Mesendoderm (in vitro differentiated cells): ENCODE data around the gene TENM4.

Experiments
- DNase-seq: peaks from one replicate; pipeline ENCODE4 v3.0.0; 2013
- H2AK5ac ChIP-seq: 2 replicates; pipeline ENCODE4 v1.6.1; 2013; ENCODE audit warnings: low read length, inconsistent platforms
- H2BK120ac ChIP-seq: 2 replicates; pipeline ENCODE4 v1.6.1; 2013; ENCODE audit warnings: low read depth, mild to moderate bottlenecking, low read length, moderate library complexity, mixed read lengths
- H2BK15ac ChIP-seq: replicated peaks from 2 replicates; pipeline ENCODE4 v1.6.1; 2013; ENCODE audit warnings: low read depth, mild to moderate bottlenecking, moderate library complexity
- H2BK5ac ChIP-seq: 2 replicates; pipeline ENCODE4 v1.6.1; 2013; ENCODE audit warnings: low read length, inconsistent platforms
- H3K18ac ChIP-seq: 2 replicates; pipeline ENCODE4 v1.6.1; 2013; ENCODE audit warnings: mild to moderate bottlenecking, low read length, mixed read lengths
- H3K23ac ChIP-seq: one replicate; pipeline ENCODE4 v1.6.1; 2013; ENCODE audit warnings: low read length
- H3K27ac ChIP-seq: 2 replicates; pipeline ENCODE4 v1.5.1; 2013; ENCODE audit warnings: low read depth, mild to moderate bottlenecking, inconsistent platforms, low read length, moderate library complexity
- H3K27me3 ChIP-seq: 2 replicates; pipeline ENCODE4 v1.6.1; 2013; ENCODE audit warnings: low read length, control low read depth, mild to moderate bottlenecking, inconsistent platforms; ENCODE audit not compliant: insufficient read depth, poor library complexity
- H3K36me3 ChIP-seq: 2 replicates; pipeline ENCODE4 v1.6.1; 2013; ENCODE audit warnings: low read length, inconsistent platforms; ENCODE audit not compliant: control insufficient read depth, insufficient read depth
- H3K4ac ChIP-seq: one replicate; pipeline ENCODE4 v1.6.1; 2013; ENCODE audit warnings: low read depth, mild to moderate bottlenecking, low read length, moderate library complexity
- H3K4me1 ChIP-seq: 2 replicates; pipeline ENCODE4 v1.6.1; 2013; ENCODE audit warnings: low read depth, low read length, inconsistent platforms; ENCODE audit not compliant: control insufficient read depth
- H3K4me2 ChIP-seq: 2 replicates; pipeline ENCODE4 v1.6.1; 2013; ENCODE audit warnings: low read length
- H3K4me3 ChIP-seq: 2 replicates; pipeline ENCODE4 v1.5.1; 2013; ENCODE audit warnings: mild to moderate bottlenecking, low read length
- H3K56ac ChIP-seq: one replicate; pipeline ENCODE4 v1.6.1; 2013; ENCODE audit warnings: low read length
- H3K79me1 ChIP-seq: 2 replicates; pipeline ENCODE4 v1.6.1; 2013; ENCODE audit warnings: low read length, inconsistent platforms
- H3K79me2 ChIP-seq: 2 replicates; pipeline ENCODE4 v1.6.1; 2013; ENCODE audit warnings: mild to moderate bottlenecking, low read length; ENCODE audit not compliant: control insufficient read depth, insufficient read depth
- H3K9ac ChIP-seq: 2 replicates; pipeline ENCODE4 v1.6.1; 2013; ENCODE audit warnings: low read length, inconsistent platforms
- H4K5ac ChIP-seq: one replicate; pipeline ENCODE4 v1.6.1; 2013; ENCODE audit warnings: low read length
- H4K8ac ChIP-seq: one replicate; pipeline ENCODE4 v1.6.1; 2013; ENCODE audit warnings: low read depth, mild to moderate bottlenecking, control low read depth, low read length, moderate library complexity
- WGBS: extraction: QIAGEN DNeasy Blood & Tissue Kit; methylation state at CpG from one replicate; pipeline ENCODE4 v1.1.7; 2013; ENCODE audit warnings: low lambda C conversion rate, missing lambda C conversion rate; ENCODE audit not compliant: insufficient coverage; ENCODE audit errors: extremely low coverage; 5-methylcytosine and 5-hydroxymethylcytosine counted together

The TENM4 gene

DNA sequence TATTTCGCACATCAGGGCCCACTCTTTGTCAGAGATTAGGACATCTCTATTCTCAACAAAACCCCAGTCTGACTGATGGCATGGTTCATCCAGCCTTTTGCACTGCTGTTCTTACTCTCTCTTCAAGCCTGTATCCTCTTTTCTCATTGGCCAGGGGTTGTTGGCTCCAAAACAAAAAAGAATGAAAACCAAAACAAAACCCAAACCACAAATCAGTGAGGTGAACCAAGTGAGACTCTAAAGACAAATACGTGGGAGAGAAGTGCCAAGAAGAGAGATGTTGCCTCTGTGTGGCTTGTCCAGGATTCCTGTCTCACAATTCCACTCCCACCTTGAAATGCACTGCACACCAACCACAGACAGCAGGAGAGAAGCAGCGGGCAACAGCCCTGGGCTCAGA is 587.3 kb downstream of the TENM4 start:
- Histone ChIP-seq H2BK5ac (no peak overlapping the region), H2BK120ac (no peak overlapping the region), H3K9ac (no peak overlapping the region), H4K8ac (no peak overlapping the region), H3K56ac (no peak overlapping the region), H3K18ac (no peak overlapping the region), H3K79me2 (no peaks in the 10 kb centered on the region), H3K4me2 (no peak overlapping the region), H3K27ac (no peak overlapping the region), H3K4me3 (no peak overlapping the region), H3K4ac (no peak overlapping the region), H2BK15ac (no peak overlapping the region), H3K79me1 (no peaks in the 10 kb centered on the region), H3K36me3 (no peaks in the 10 kb centered on the region), H2AK5ac (no peak overlapping the region), H3K4me1 (peaks cover 4% of the 10 kb centered on the region), H4K5ac (no peak overlapping the region), H3K23ac (no peak overlapping the region), H3K27me3 (no peaks in the 10 kb centered on the region)
- DNase-seq, result no peak
- WGBS, result no CpG with 5 or more reads among the region's 3 CpGs

DNA sequence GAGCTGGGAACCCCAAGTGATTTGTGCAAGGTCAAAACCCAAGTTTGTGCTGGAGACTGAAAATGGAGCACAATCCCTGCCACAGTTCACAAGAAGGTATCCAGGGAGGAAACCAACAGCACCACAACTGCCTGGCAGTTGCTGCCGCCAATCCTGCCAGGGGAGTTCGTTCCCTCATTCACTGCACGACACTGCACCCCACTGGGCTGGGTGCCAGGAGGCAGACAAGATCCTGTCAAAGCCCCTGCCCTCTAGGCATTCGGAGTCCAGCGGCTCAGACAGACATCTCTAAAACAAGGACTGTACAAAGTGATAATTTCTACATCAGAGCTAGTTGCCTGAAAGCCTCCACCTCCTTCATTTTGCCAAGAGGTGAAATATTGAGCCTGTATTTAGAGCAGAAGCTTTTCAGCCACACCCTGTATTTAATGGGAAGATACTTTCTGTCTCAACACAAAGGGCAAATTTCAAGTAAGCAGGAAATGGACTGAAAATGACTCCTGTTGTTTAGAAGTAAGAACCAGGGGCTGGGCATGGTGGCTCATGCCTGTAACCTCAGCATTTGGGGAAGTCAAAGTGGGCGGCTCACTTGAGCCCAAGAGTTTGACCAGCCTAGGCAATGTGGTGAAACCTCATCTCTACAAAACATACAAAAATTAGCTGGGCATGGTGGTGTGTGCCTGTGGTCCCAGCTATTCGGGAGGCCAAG is 588.8 kb downstream of the TENM4 start:
- H3K4me3 ChIP-seq, result no peak overlapping the region
- no peak overlapping the region for H2BK15ac ChIP-seq
- no peak overlapping the region for H3K18ac ChIP-seq
- DNase-seq, result no peak
- H3K56ac ChIP-seq, result peak overlapping the region; percentile 6
- H3K4me1 ChIP-seq, result peaks cover 2% of the 10 kb centered on the region
- H3K9ac ChIP-seq, result no peak overlapping the region
- no peak overlapping the region for H3K4me2 ChIP-seq
- WGBS, result no CpG with 5 or more reads among the region's 7 CpGs
- no peak overlapping the region for H3K23ac ChIP-seq
- no peak overlapping the region for H3K4ac ChIP-seq
- no peak overlapping the region for H4K8ac ChIP-seq
- no peak overlapping the region for H4K5ac ChIP-seq
- H3K27me3 ChIP-seq, result no peaks in the 10 kb centered on the region
- H3K36me3 ChIP-seq, result no peaks in the 10 kb centered on the region
- H3K27ac ChIP-seq, result no peak overlapping the region
- H2BK120ac ChIP-seq, result no peak overlapping the region
- H2AK5ac ChIP-seq, result no peak overlapping the region
- no peaks in the 10 kb centered on the region for H3K79me1 ChIP-seq
- H2BK5ac ChIP-seq, result no peak overlapping the region
- H3K79me2 ChIP-seq, result no peaks in the 10 kb centered on the region

DNA sequence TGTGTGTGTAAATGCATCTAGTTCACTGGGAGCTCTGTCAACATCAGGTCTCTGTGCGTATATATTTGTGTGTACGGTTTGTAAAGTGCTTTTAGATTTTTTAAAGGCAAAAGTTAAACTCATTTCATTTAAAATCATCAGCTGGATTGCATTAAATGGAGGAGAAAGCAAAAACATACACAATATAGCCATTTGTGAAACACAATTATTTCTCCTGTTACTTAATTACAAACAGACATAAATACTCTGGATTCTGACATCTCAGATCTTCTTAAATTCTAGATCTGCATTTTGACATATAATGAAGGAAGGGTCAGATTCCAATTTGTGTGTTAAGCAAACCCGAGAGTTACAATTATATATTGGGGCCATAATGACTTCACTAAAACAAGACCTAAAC is 590.8 kb downstream of the TENM4 start:
- Histone ChIP-seq H3K56ac (no peak overlapping the region), H2BK15ac (no peak overlapping the region), H3K79me2 (no peaks in the 10 kb centered on the region), H3K18ac (no peak overlapping the region), H4K8ac (no peak overlapping the region), H3K4me3 (no peak overlapping the region), H3K27ac (no peak overlapping the region), H3K4me2 (no peak overlapping the region), H3K23ac (no peak overlapping the region), H3K9ac (no peak overlapping the region), H2BK5ac (no peak overlapping the region), H3K36me3 (no peaks in the 10 kb centered on the region), H3K4ac (no peak overlapping the region), H4K5ac (no peak overlapping the region), H3K27me3 (no peaks in the 10 kb centered on the region), H3K79me1 (no peaks in the 10 kb centered on the region), H2AK5ac (no peak overlapping the region), H3K4me1 (no peaks in the 10 kb centered on the region), H2BK120ac (no peak overlapping the region)
- no peak for DNase-seq
- no CpG with 5 or more reads among the region's 3 CpGs for WGBS

DNA sequence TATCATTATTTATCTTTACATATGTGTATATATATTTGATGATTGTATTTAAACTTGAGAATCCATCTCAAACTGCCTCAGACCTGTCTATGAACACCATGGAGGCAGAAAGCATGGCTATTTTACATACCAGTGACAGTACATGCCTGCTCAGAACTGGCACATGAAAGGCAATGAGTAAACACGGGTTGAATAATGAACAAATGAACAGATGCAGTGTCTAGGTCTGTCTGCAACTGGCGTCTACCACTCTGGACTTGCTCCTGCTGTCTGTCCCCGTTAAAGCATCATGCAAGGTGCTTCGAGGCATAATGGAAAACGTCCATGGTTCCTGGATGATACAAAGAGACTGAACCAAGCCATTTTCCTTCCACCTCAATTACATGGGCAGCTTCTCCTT is 594.6 kb downstream of the TENM4 start:
- DNase-seq, result no peak
- H3K79me1 ChIP-seq, result no peaks in the 10 kb centered on the region
- no peak overlapping the region for H3K23ac ChIP-seq
- H2AK5ac ChIP-seq, result no peak overlapping the region
- no peak overlapping the region for H2BK120ac ChIP-seq
- no peak overlapping the region for H4K8ac ChIP-seq
- no peak overlapping the region for H3K56ac ChIP-seq
- no peak overlapping the region for H3K4ac ChIP-seq
- no peaks in the 10 kb centered on the region for H3K4me1 ChIP-seq
- no peak overlapping the region for H2BK15ac ChIP-seq
- H2BK5ac ChIP-seq, result no peak overlapping the region
- H3K4me2 ChIP-seq, result no peak overlapping the region
- no peak overlapping the region for H3K18ac ChIP-seq
- H3K9ac ChIP-seq, result no peak overlapping the region
- no peaks in the 10 kb centered on the region for H3K36me3 ChIP-seq
- H4K5ac ChIP-seq, result no peak overlapping the region
- WGBS, result no CpG with 5 or more reads among the region's 5 CpGs
- H3K79me2 ChIP-seq, result no peaks in the 10 kb centered on the region
- no peak overlapping the region for H3K27ac ChIP-seq
- no peak overlapping the region for H3K4me3 ChIP-seq
- no peaks in the 10 kb centered on the region for H3K27me3 ChIP-seq

DNA sequence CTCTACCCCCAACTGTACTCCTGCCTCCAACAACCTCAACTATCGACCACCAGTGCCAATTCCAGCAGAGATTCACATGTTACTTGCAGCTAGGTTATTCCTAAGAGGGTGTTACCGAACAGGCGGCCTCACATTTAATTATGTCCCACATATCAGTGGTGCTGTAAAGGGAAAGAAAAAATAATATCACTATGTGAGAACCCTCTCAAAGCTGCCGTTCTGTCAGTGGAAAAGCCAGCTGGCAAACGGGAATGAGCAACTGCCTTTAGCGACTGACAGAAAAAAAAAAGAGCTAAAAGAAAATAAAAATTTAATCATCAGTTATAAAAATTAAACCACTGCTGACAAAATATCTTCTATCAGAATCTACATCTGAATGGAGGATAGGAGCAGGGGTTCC is 595.3 kb downstream of the TENM4 start:
- H2BK5ac ChIP-seq, result no peak overlapping the region
- WGBS, result no CpG with 5 or more reads among the region's 6 CpGs
- H3K9ac ChIP-seq, result no peak overlapping the region
- no peaks in the 10 kb centered on the region for H3K79me2 ChIP-seq
- no peaks in the 10 kb centered on the region for H3K4me1 ChIP-seq
- H4K8ac ChIP-seq, result no peak overlapping the region
- H3K4me2 ChIP-seq, result no peak overlapping the region
- no peak overlapping the region for H2BK120ac ChIP-seq
- no peak overlapping the region for H3K23ac ChIP-seq
- H4K5ac ChIP-seq, result no peak overlapping the region
- no peak overlapping the region for H3K4me3 ChIP-seq
- no peak overlapping the region for H3K4ac ChIP-seq
- H3K79me1 ChIP-seq, result no peaks in the 10 kb centered on the region
- no peak overlapping the region for H3K56ac ChIP-seq
- no peak overlapping the region for H3K27ac ChIP-seq
- no peaks in the 10 kb centered on the region for H3K27me3 ChIP-seq
- no peak for DNase-seq
- H3K36me3 ChIP-seq, result no peaks in the 10 kb centered on the region
- H3K18ac ChIP-seq, result no peak overlapping the region
- H2AK5ac ChIP-seq, result no peak overlapping the region
- no peak overlapping the region for H2BK15ac ChIP-seq

DNA sequence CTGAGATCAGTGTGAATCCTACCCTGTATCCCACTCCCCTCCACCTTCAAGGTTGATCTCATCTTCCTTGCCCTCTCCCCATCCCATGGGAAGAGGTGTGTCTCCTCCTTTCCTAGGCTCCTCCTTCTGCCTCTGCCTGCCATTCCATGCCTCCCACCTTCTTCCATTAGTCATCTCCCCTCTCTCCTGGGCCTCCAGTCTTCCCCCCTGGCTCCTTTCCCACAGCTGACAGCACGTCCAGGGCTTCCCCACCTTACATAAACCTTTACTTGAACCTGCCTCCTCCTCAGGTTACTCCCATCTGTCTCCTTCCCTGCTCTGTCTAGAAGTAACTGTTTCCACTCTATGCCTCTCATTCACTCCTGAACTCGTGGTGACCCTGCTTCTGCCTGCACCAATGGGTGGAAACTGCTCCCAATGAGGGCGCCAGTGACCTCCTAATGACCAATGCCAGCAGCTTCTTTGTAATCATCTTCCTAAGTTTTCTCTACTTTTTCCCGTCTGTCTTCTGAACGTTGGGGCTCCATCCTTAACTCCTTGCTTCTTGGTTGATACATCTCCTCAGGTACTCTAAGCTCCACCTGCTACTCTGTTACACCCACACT is 599.3 kb downstream of the TENM4 start:
- no peaks in the 10 kb centered on the region for H3K36me3 ChIP-seq
- no peak overlapping the region for H3K27ac ChIP-seq
- H3K4me2 ChIP-seq, result no peak overlapping the region
- no peaks in the 10 kb centered on the region for H3K27me3 ChIP-seq
- no peak overlapping the region for H2BK5ac ChIP-seq
- no CpG with 5 or more reads among the region's 5 CpGs for WGBS
- no peak overlapping the region for H4K5ac ChIP-seq
- no peak overlapping the region for H2BK120ac ChIP-seq
- H3K9ac ChIP-seq, result no peak overlapping the region
- no peak overlapping the region for H3K18ac ChIP-seq
- H3K79me2 ChIP-seq, result no peaks in the 10 kb centered on the region
- no peak overlapping the region for H2BK15ac ChIP-seq
- H3K23ac ChIP-seq, result no peak overlapping the region
- no peak overlapping the region for H3K4ac ChIP-seq
- no peak overlapping the region for H3K4me3 ChIP-seq
- no peak overlapping the region for H2AK5ac ChIP-seq
- H3K4me1 ChIP-seq, result no peaks in the 10 kb centered on the region
- H4K8ac ChIP-seq, result no peak overlapping the region
- no peak overlapping the region for H3K56ac ChIP-seq
- DNase-seq, result peak; percentile 31
- no peaks in the 10 kb centered on the region for H3K79me1 ChIP-seq
